Sigmoid colon (tissue), 7 donors: ENCODE data around the gene AKTIP. TPM values are rescaled to one million over a fixed set of nuclear protein-coding genes. Genes with fewer than 3 reads are reported as not detected.

Source experiments
- DNase-seq: peaks from one replicate; pipeline ENCODE4 v3.0.0-alpha.2; 2019
- H3K27ac ChIP-seq, 4 donors: fragments of 200-600 bp; sonication (generic); one replicate each; pipeline ENCODE4 v1.5.1; 2016 to 2019; ENCODE audit warnings: mild to moderate bottlenecking in 1 of 4
- H3K27me3 ChIP-seq, 3 donors: fragments of 200-600 bp; sonication (generic); one replicate each; pipeline ENCODE4 v1.5.1; 2019; ENCODE audit warnings: mild to moderate bottlenecking in 1 of 3
- H3K36me3 ChIP-seq, 4 donors: fragments of 200-600 bp; sonication (generic); one replicate each; pipeline ENCODE4 v1.5.1; 2016 to 2019
- H3K4me1 ChIP-seq, 4 donors: fragments of 200-600 bp; sonication (generic); one replicate each; pipeline ENCODE4 v1.5.1; 2017 to 2019
- H3K4me3 ChIP-seq, 4 donors: fragments of 200-600 bp; sonication (generic); one replicate each; pipeline ENCODE4 v1.5.1; 2017 to 2019; ENCODE audit warnings: mild to moderate bottlenecking in 2 of 4, moderate library complexity in 1 of 4
- H3K9me3 ChIP-seq, 4 donors: fragments of 200-600 bp in 3 of 4; sonication (generic) in 3 of 4; one replicate each; pipeline versions ENCODE4 v1.5.1 to v1.6.1; 2013 to 2019
- EP300 ChIP-seq, 4 donors: sonication (generic); formaldehyde crosslinking; IDR thresholded peaks; one replicate each; pipeline ENCODE4 v1.6.1; 2017; ENCODE audit warnings: antibody characterized with exemption in 4 of 4
- POLR2A ChIP-seq, 2 donors: fragments of 450-650 bp; IDR thresholded peaks; one replicate each; pipeline ENCODE4 v1.6.1; 2016; ENCODE audit warnings: antibody characterized with exemption in 2 of 2, mild to moderate bottlenecking in 2 of 2, moderate library complexity in 2 of 2
- POLR2AphosphoS5 ChIP-seq, 4 donors: sonication (generic); formaldehyde crosslinking; IDR thresholded peaks; one replicate each; pipeline ENCODE4 v1.6.1; 2017; ENCODE audit warnings: antibody characterized with exemption in 4 of 4
- WGBS, 2 donors: extraction: QIAGEN DNeasy Blood & Tissue Kit; methylation state at CpG; one replicate each; pipeline ENCODE4 v1.1.7; 2013; 5-methylcytosine and 5-hydroxymethylcytosine counted together
- intact Hi-C: fragments of 100-400 bp; cut with DNase I; formaldehyde crosslinking; loops from one replicate; pipeline ENCODE4 v1.15.1; 2023
- polyA plus RNA-seq, 3 donors: library from polyadenylated mRNA; stranded (reverse); fragments of 200-250 nt; gene quantifications; one replicate each; pipeline ENCODE4 v1.2.3, GENCODE V29; 2013
- small RNA-seq, 3 donors: library from RNA; depleted of rRNA; stranded (forward); fragments of <200 nt; gene quantifications; one replicate each; pipeline ENCODE3, GENCODE V24; 2016
- total RNA-seq, 4 donors: library from RNA; depleted of rRNA; stranded (reverse); fragments of >200 nt; gene quantifications; one replicate each; pipeline ENCODE4 v1.1.0, GENCODE V29; 2016
- TF ChIP-seq, protein P1 (sequence below), 4 experiments: fragments of 450-650 bp in 3 of 4; fragments of 200-600 bp in 1 of 4; IDR thresholded peaks; one replicate each; pipeline ENCODE4 v1.5.1; 2016 to 2019; ENCODE audit warnings: antibody characterized with exemption in 4 of 4, mild to moderate bottlenecking in 3 of 4, moderate library complexity in 2 of 4
- donor health status: healthy with polysubstance abuse.
- donor health status: Bipolar disorder and iron deficiency.
- donor health status: healthy.

AKTIP gene
- total and polyA plus RNA-seq, 7 donors: 14.4 to 56.0 (median 39.5) TPM

DNA sequence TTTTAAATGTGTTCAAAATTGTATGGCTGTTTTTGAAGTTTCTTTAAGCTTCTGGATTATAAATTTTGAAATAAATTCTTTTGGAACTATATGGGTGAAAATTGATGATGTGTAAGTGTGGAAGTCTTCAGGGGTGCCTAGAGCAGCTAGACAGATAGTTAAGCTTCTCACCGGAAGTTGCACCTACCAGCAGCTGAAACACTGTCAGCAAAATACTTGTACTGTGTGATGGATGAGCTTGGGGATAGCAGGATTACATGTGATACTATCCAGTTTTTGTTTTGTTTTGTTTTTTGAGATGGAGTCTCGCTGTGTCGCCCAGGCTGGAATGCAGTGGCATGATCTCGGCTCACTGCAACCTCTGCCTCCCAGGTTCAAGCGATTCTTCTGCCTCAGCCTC lies 49.1 kb downstream of the AKTIP start:
- H3K36me3 ChIP-seq: peaks cover 0 to 89% (median 37%) of the 10 kb centered on the region in 4 donors
- 94 to 97% methylated on average over 5 of the region's 5 CpGs for WGBS, 2 donors
- H3K4me3 ChIP-seq: no peak overlapping the region
- H3K9me3 ChIP-seq: no peaks in the 10 kb centered on the region
- DNase-seq: no peak
- TF ChIP-seq EP300 (IDR thresholded peaks at IDR 0.05) (no peak), POLR2AphosphoS5 (IDR thresholded peaks at IDR 0.05) (no peak), POLR2A (IDR thresholded peaks at IDR 0.05) (no peak)
- TF ChIP-seq, protein P1, sequence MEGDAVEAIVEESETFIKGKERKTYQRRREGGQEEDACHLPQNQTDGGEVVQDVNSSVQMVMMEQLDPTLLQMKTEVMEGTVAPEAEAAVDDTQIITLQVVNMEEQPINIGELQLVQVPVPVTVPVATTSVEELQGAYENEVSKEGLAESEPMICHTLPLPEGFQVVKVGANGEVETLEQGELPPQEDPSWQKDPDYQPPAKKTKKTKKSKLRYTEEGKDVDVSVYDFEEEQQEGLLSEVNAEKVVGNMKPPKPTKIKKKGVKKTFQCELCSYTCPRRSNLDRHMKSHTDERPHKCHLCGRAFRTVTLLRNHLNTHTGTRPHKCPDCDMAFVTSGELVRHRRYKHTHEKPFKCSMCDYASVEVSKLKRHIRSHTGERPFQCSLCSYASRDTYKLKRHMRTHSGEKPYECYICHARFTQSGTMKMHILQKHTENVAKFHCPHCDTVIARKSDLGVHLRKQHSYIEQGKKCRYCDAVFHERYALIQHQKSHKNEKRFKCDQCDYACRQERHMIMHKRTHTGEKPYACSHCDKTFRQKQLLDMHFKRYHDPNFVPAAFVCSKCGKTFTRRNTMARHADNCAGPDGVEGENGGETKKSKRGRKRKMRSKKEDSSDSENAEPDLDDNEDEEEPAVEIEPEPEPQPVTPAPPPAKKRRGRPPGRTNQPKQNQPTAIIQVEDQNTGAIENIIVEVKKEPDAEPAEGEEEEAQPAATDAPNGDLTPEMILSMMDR (IDR thresholded peaks at IDR 0.05): no peak
- H3K27ac ChIP-seq: no peak overlapping the region
- H3K4me1 ChIP-seq: no peaks in the 10 kb centered on the region
- intact Hi-C loops: no loop called here
- H3K27me3 ChIP-seq: no peaks in the 10 kb centered on the region

DNA sequence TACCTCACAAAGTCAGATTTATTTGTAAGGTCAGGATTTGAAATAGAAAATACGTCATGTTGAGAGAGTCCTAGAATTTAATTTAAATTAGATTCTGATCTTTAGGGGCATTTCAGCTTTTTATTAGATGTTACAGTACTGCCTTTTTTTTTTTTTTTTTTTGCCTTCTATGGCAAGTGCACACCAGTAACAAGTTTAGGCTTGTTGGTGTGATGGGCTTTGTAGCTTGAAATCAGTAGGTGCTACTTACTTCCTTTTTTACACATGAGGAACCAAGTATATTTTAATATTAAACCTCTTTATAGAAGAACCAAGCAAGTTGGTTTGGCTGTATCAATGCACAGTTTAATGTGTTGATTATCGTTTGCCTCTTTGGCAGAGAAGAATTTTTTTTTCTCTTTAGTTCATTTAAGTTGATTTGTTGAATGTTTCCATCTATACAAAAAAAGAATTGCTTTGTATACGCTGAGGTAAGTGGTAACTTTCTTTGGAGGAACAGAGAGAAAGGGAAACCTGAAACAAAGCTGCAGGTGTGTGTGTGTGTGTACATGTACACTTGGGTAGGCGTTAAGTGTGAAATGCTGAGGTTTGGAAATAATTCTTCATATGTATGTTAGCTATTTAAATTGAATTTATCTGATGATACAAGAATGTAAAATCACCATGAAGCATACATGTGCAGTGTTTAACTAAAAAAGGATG lies 53.0 kb downstream of the AKTIP start:
- WGBS, 2 donors: 76 to 92% methylated on average over 4 of the region's 4 CpGs
- DNase-seq: no peak
- peaks cover 0 to 89% (median 19%) of the 10 kb centered on the region in 4 donors for H3K36me3 ChIP-seq

DNA sequence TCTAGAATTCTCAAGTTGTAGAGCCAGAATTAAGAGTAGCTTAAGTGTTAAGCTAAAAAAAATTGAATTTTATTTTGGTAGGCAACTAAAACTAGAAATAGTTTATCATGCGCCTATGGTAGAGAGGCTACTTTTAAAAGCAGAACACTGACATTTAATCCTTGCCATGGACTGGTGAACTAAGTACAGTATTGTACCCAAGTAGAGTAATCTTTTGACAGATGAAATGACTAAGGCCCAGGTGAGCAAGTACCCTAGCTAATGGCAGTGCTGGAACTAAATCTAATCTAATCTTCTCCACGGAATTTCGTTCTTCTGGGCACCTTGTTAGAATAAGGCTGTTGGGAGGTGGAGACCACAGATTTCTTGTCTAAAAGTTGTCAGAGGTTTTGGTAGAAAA lies 56.9 kb downstream of the AKTIP start:
- Histone ChIP-seq H3K36me3 (peaks cover 0 to 92% (median 10%) of the 10 kb centered on the region in 4 donors), H3K27ac (no peak overlapping the region), H3K27me3 (no peaks in the 10 kb centered on the region), H3K9me3 (no peaks in the 10 kb centered on the region), H3K4me3 (no peak overlapping the region), H3K4me1 (no peaks in the 10 kb centered on the region)
- no peak for DNase-seq
- TF ChIP-seq POLR2A (IDR thresholded peaks at IDR 0.05) (no peak), EP300 (IDR thresholded peaks at IDR 0.05) (no peak), POLR2AphosphoS5 (IDR thresholded peaks at IDR 0.05) (no peak)
- TF ChIP-seq, protein P1 (IDR thresholded peaks at IDR 0.05): no peak
- intact Hi-C loops: no loop called here
- 79 to 93% methylated on average over 3 of the region's 3 CpGs for WGBS, 2 donors

More for the DNA sequence above, 53.0 kb downstream of the AKTIP start:
- Histone ChIP-seq H3K4me3 (no peak overlapping the region), H3K4me1 (no peaks in the 10 kb centered on the region), H3K27ac (no peak overlapping the region), H3K9me3 (no peaks in the 10 kb centered on the region), H3K27me3 (no peaks in the 10 kb centered on the region)
- intact Hi-C loops: no loop called here
- TF ChIP-seq, protein P1 (IDR thresholded peaks at IDR 0.05): no peak
- TF ChIP-seq POLR2AphosphoS5 (IDR thresholded peaks at IDR 0.05): no peak

DNA sequence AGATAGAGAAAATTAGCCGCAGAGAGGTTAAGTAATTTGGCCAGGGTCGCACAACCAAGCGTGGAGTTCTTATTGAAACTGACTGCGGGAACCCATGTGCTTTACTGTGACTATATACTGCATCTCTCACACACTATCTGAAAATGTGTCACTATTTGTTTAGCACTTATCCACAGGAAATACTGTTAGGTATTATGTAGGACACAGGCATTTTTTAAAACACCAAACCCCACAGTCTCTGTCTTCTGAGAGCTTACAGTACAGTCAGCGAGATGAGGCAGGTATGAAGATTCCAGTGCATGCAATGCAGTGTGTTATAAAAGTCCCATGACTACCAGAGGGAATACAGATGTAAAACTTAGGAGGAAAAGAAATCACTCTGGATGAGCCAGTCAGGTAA lies 57.5 kb downstream of the AKTIP start:
- no peak for DNase-seq
- H3K4me1 ChIP-seq: no peaks in the 10 kb centered on the region
- WGBS, 2 donors: 93 to 96% methylated on average over 5 of the region's 5 CpGs
- H3K36me3 ChIP-seq: peaks cover 0 to 93% (median 10%) of the 10 kb centered on the region in 4 donors
- no peak overlapping the region for H3K27ac ChIP-seq
- no peak overlapping the region for H3K4me3 ChIP-seq
- intact Hi-C loops: no loop called here
- no peaks in the 10 kb centered on the region for H3K9me3 ChIP-seq
- TF ChIP-seq POLR2AphosphoS5 (IDR thresholded peaks at IDR 0.05) (no peak), POLR2A (IDR thresholded peaks at IDR 0.05) (no peak), EP300 (IDR thresholded peaks at IDR 0.05) (no peak)
- TF ChIP-seq, protein P1 (IDR thresholded peaks at IDR 0.05): no peak
- no peaks in the 10 kb centered on the region for H3K27me3 ChIP-seq

Small RNA genes lying within 50 kb of the gene (small RNA-seq; reads per million reads assigned to genes)
- 0 reads per million in 3 donors for gene RNU6-1153P

Other genes starting within 250 kb of the AKTIP start
- 100 to 1,000 TPM in 1 of 4 donors, 10 to 100 TPM in 3; 74.9 to 113 (median 82.8) TPM for gene RBL2, start 68.7 kb downstream of the AKTIP start, total RNA-seq
- 10 to 100 TPM; 25.0 to 36.0 (median 27.6) TPM for gene RBL2, start 68.7 kb downstream of the AKTIP start, polyA plus RNA-seq
- gene RPGRIP1L, start 200.7 kb upstream of the AKTIP start, total RNA-seq: 1 to 10 TPM; 3.6 to 5.8 (median 3.8) TPM
- 1 to 10 TPM in 1 of 3 donors, under 1 TPM in 2; 0.46 to 1.6 (median 0.60) TPM for gene RPGRIP1L, start 200.7 kb upstream of the AKTIP start, polyA plus RNA-seq
- gene FTO, start 200.9 kb upstream of the AKTIP start, total RNA-seq: 10 to 100 TPM; 77.8 to 97.2 (median 86.0) TPM
- 10 to 100 TPM in 2 of 3 donors, 1 to 10 TPM in 1; 9.9 to 19.6 (median 11.4) TPM for gene FTO, start 200.9 kb upstream of the AKTIP start, polyA plus RNA-seq